HG03469 (cell line): Measurements from ENCODE around the gene UMAD1.

Experiments used
- ATAC-seq: cut with Tn5 transposase; IDR thresholded peaks from one replicate; pipeline ENCODE4 v1.9.1; 2021; ENCODE audit warnings: mild to moderate bottlenecking, moderate library complexity, moderate number of reproducible peaks; ENCODE audit not compliant: unreplicated experiment

The UMAD1 gene

GRCh38 chr7:7718492-7718891 is 77.9 kb downstream of the UMAD1 start, which contains the start of gene RPA3:
Gene RPA3 (minus strand): TSS chr7:7718607. CDS start chr7:7640418, 78,189 bp downstream.
- no peak for ATAC-seq

DNA sequence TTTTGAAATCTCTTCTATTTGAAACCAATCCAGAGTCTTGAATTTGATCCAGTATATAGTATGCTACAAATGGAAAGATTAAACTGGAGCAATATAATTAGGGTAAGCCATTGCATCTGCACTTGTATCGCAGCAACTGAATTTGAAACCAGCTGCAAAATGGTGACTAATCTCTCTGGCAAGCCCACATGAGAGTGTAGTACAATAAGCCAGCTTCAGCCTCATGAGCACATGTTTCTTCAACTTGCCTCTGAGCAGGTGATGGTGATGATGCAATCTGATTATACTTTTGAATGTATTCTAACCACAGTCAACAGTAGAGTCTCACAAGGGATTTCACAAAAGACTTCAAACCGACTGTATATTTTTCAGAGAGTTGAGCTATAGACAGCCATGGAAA is 78.7 kb downstream of the UMAD1 start:
- ATAC-seq, result peak; percentile 97

- no peak for ATAC-seq
Measured at GRCh38 chr7:7720193-7720592, 79.6 kb downstream of the UMAD1 start.

DNA sequence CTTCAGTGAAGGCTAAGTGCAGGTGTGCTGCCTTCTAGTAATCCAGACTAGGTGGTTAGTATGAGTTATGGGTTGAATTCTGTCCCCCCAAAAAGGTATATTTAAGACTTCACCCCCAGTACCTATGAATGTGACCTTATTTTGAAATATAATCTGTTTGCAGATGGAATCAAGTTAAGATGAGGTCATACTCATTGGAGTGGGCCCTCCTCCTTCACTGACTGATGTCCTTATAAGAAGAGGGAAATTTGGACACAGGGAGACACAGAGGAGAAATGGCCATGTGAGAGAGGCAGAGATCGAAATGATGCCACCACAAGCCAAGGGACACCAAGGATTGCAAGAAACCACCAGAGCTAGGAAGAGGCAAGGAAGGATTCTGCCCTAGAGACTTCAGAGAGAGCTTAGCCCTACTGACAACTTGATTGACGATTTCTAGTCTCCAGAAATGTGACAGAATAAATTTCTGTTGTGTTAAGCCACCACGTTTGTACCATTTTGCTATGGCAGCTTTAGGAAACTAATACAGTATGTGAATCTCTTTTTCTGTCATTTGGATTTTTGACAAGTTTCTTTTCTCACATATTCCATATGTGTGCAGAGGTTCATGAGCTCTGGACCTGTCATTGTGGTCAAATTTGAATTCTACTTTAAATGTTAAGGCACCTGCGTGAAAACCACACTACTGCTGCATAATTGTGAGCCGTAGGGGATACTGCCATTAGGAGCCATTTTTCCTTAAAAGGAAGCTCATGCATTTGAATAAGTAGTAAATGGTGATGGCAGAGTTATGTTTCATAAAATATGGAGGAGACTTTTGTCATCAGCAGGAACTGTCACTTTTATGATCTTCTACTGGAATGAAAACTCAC is 80.4 kb downstream of the UMAD1 start:
- no peak for ATAC-seq

- no peak for ATAC-seq
Measured at GRCh38 chr7:7731732-7732131, 91.2 kb downstream of the UMAD1 start.

- no peak for ATAC-seq
Measured at GRCh38 chr7:7732621-7733281, 92.2 kb downstream of the UMAD1 start.

DNA sequence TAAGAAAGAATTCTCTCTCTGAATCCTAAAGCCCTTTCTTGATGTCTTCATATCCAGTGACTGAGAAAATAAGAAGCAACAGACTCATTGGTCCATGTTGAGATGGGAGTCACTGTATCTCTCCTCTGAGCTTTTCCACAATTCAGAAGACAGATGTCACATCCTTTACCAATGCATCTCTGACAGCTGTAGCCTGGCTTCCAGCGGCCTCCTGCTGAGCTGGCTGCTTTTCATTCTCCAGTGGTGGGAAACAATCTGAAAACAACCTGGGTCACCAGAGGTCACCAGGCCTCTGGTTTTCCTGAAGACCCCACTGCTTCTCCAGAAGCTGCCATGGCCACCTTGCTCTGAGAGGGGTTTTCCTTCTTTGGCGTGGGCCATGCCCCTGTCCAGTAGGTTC is 96.1 kb downstream of the UMAD1 start:
- no peak for ATAC-seq

DNA sequence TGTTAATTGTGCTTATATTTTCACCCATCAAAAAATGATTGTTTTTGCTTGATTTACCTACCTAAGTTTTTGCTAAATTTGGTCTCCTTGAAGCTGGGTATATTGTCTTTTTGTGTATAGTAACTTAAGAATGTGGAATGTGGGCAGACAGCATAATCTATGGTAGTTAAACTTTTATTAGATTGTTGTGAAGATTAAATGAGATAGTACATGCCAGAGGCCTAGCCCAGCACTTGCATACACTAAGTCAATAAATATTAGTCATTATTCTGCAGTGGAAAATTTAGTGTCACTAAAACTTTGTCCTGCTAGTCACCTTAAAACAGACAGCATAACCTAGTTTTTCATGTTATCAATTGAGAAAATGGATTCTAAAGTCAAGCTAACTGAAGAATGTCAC is 97.1 kb downstream of the UMAD1 start:
- ATAC-seq, result no peak

GRCh38 chr7:7738177-7738576 is 97.6 kb downstream of the UMAD1 start:
- ATAC-seq, result no peak

DNA sequence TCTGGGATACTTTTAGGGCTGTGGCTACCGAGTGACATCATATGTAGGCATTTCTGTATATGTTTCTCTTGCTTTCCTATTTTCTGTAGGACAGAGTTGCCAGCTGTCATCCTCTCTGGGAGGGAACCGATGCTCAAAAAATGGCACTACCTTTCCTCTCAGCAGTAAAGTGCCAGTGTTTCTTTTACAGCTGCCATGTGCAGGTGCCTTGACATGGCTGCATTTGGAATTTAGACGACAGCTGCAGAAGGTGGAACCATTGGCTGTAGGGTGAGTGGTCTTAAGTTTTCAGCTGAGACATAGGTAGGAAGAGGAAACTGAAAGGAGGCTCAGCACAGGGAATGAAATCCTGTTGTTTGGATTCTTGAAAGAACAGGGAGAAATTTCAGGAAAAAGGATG is 98.1 kb downstream of the UMAD1 start:
- ATAC-seq, result no peak

DNA sequence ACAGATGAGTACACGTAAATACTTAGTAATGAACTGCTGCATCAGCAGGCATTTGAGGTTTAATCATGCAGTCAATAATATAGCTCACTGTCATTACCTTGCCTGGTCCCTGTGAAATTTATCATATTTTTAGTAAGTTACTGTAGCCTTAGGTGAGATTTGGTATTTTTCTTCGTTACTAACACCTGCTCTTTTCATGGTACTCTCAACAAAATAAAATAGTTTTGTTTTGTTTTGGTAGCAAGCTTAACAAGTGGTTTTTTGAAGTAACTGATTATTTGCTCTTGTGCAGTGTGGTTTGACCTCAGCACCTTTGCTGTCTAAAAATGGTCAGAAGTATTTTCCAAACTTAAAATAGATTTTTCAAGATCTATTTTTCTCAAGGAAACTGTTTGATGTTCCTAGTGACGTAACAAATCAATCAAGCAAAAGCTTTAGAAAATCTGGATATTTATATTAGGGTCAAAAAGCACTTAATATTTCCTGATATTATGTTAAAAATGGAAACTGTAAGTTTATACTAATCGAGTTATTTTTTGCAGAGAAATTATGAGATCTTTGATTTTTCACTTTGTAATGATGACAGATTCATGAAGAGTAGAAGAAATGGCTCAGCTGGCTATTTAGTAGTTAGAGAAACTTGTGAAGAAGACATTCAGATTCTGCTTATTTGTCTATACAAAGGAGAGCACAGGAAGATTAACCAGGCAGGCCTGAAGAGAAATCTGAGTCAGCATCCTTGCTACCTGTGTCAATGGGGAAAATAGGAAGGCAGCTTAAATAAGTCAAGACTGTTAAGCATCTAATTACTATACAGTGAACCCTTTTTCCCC is 98.9 kb downstream of the UMAD1 start:
- ATAC-seq, result no peak

- ATAC-seq, result no peak
Measured at GRCh38 chr7:7740037-7740355, 99.4 kb downstream of the UMAD1 start.

- ATAC-seq, result no peak
Measured at GRCh38 chr7:7742223-7742622, 101.7 kb downstream of the UMAD1 start.

GRCh38 chr7:7745258-7745657 is 104.7 kb downstream of the UMAD1 start:
- no peak for ATAC-seq

GRCh38 chr7:7745966-7746365 is 105.4 kb downstream of the UMAD1 start:
- no peak for ATAC-seq

GRCh38 chr7:7746458-7746857 is 105.9 kb downstream of the UMAD1 start:
- no peak for ATAC-seq

- ATAC-seq, result no peak
Measured at GRCh38 chr7:7750571-7751242, 110.2 kb downstream of the UMAD1 start.

DNA sequence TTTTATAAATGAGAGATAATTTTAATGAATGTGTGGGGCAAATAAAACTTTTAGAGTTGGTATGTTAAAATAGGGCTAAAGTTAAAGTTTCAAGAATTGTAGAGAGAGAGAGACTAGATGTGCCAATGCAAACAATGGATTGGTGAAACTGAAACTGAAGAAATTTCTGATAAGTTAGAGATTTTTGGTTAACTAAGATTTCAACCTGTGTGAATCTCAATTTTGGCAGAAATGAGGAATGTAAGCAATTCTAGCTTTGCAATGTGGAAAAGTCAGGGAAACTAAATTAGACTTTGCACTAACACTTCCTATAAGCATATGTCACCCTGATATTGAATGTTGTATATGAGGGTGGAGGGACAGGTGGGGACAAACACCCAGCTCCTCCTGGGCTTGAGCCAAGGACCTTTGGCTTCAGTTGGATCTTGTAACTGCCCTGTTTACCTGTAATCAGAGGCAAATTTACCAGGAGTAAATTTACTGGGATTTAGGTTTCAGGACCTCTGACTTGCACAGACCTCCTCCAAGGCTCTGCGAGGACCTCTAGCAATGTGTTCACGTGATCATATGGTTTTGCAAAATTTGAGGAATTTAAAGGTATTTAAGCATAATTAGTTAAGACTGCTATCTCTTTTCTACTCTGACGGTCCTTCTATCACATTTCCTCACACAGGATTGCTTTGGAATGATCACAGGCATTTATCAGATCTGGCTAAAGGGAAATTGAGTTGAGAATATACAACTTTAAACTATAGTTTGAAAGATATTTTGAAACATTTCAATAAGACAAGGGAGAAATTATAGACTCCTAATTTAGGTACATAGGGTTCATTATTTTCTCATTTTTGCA is 110.9 kb downstream of the UMAD1 start:
- ATAC-seq, result no peak

- ATAC-seq, result no peak
Measured at GRCh38 chr7:7756577-7756976, 116.0 kb downstream of the UMAD1 start.

GRCh38 chr7:7757576-7757975 is 117.0 kb downstream of the UMAD1 start:
- no peak for ATAC-seq
